ENCODE results near the gene ARL8B. TPM values are rescaled to one million over a fixed set of nuclear protein-coding genes. Genes with fewer than 3 reads are reported as not detected.
"Not testable (repeated sequence)": the region's sequence is repeated elsewhere in the genome, so short reads cannot be mapped to it uniquely, and the experiment has no call there.

ARL8B gene
- 10 to 100 TPM; 25.0 to 70.4 (median 31.6) TPM for polyA plus RNA-seq
- long read RNA-seq, donor 1, result 0 reads
- long read RNA-seq, donor 2, transcript ARL8B-201 (7 exons, 3,005 nt), result major isoform, 9 of 10 reads
- long read RNA-seq, donor 2, partial matches to known transcripts, result 0 of 10 reads
- long read RNA-seq, donor 2, other reads (novel, unspliced or antisense), result 0 of 10 reads
- long read RNA-seq, donor 3, transcript ARL8B-201 (7 exons, 3,005 nt), result major isoform, 18 of 31 reads
- long read RNA-seq, donor 3, partial matches to known transcripts, result 9 of 31 reads
- long read RNA-seq, donor 3, other reads (novel, unspliced or antisense), result 0 of 31 reads
- long read RNA-seq, donor 4, result 0 reads
- long read RNA-seq, donor 5, transcript ARL8B-201 (7 exons, 3,005 nt), result major isoform, 6 of 7 reads
- long read RNA-seq, donor 5, partial matches to known transcripts, result 0 of 7 reads
- long read RNA-seq, donor 5, other reads (novel, unspliced or antisense), result 0 of 7 reads
- long read RNA-seq, donor 6, transcript ARL8B-201 (7 exons, 3,005 nt), result major isoform, 24 of 33 reads
- long read RNA-seq, donor 6, partial matches to known transcripts, result 6 of 33 reads
- long read RNA-seq, donor 6, other reads (novel, unspliced or antisense), result 0 of 33 reads
- long read RNA-seq, donor 7, result 0 reads
- long read RNA-seq, donor 8, partial matches to known transcripts, result 0 of 3 reads
- long read RNA-seq, donor 8, other reads (novel, unspliced or antisense), result 0 of 3 reads
- long read RNA-seq, donor 9, transcript ARL8B-201 (7 exons, 3,005 nt), result major isoform, 6 of 6 reads
- long read RNA-seq, donor 9, partial matches to known transcripts, result 0 of 6 reads
- long read RNA-seq, donor 9, other reads (novel, unspliced or antisense), result 0 of 6 reads
- long read RNA-seq, donor 10, transcript ARL8B-201 (7 exons, 3,005 nt), result major isoform, 26 of 38 reads
- long read RNA-seq, donor 10, partial matches to known transcripts, result 11 of 38 reads
- long read RNA-seq, donor 10, other reads (novel, unspliced or antisense), result 0 of 38 reads

DNA sequence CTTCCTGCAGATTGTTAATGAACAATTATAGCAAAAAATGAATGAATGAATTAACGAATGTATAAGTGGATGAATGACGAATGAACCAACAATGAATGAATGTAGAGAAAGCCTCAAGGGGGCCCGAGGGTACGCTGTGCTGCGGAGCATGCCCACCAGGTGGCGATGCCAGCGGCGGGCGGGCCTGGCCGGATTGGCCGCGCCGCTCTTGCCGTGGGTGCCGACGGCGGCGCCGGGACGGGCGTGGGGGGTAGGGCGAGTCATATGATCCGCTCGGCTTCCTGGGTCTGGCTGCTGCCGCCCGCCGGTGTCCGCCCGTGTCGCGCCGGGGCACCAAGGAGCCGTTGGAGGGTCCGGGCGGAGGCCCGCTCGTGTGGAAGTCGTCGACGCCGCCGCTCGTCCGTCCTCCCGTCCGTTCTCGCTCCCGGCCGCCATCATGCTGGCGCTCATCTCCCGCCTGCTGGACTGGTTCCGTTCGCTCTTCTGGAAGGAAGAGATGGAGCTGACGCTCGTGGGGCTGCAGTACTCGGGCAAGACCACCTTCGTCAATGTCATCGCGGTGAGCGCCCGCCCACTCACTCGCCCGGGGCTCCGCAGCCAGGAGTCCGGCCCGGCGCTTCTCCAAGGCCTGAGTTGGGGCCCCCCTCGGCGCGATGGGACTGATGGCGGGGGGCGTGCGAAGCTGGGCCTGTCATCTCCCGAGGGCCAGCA, at the start of gene ARL8B:
Gene ARL8B, plus strand, starts transcription at position 263 of the 711 bp plus-strand sequence. Its CDS starts 174 bp downstream, at position 437.
- FAIRE-seq (no peak), DNase-seq (peak; percentile 81 to 94)
- Histone ChIP-seq H3K27ac (ENCODE audit: low read depth in 1 of 3, low read length in 2 of 3) (peak within 1 kb of the TSS; percentile 72 to 96 (median 88)), H3K4me3 (ENCODE audit: low read depth in 1 of 3, low read length in 3 of 3) (peak within 1 kb of the TSS; percentile 97 to 100 (median 99)), H3K27me3 (ENCODE audit: control insufficient read depth in 3 of 3, insufficient read depth in 3 of 3, low read length in 3 of 3) (no peaks in the 10 kb centered on the region), H3K9me3 (ENCODE audit: control insufficient read depth in 2 of 2, insufficient read depth in 1 of 2, low read depth in 1 of 2, low read length in 1 of 2) (no peaks in the 10 kb centered on the region), H3K36me3 (ENCODE audit: control insufficient read depth in 3 of 3, insufficient read depth in 2 of 3, low read depth in 1 of 3, low read length in 3 of 3) (peaks cover 0 to 6% (median 0%) of the 10 kb centered on the region in 3 donors), H3K4me1 (ENCODE audit: control insufficient read depth in 3 of 3, insufficient read depth in 2 of 3, low read depth in 1 of 3, low read length in 2 of 3) (peaks cover 2 to 10% (median 4%) of the 10 kb centered on the region in 3 donors)
- 0% methylated on average over 56 to 74 of the region's 74 CpGs for WGBS, 3 donors

DNA sequence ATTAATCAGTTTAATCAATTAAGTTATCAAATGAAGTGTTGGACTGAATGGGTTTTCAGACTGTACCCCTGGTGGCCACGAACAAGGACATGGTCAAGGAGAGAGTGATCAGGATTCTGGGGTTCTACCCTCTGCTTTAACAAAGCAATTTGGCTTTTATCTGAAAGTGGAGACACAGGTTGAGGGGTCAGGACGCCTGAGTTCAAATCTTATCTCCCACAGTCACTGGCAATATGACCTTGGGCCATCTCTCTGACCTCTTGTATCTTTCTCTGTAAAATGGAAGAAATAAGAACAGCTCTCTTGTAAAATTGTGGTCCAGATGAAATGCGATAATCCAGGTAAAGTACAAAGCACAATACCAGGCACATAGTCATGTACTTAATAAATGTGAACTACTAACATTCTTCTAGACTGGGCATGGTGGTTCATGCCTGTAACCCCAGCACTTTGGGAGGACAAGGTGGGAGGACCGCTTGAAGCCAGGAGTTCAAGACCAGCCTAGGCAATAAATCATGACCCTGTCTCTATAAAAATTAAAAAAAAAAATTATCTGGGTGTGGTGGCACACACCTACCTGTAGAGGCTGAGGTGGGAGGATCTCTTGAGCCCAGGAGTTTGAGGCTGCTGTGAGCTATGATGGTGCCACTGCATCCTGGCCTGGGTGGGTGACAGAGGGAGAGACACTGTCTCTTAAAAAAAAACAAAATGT, 48.6 kb upstream of the ARL8B start:
- FAIRE-seq (no peak), DNase-seq (no peak)
- no peak overlapping the region for H3K27ac ChIP-seq (ENCODE audit: low read depth in 1 of 3, low read length in 2 of 3)
- H3K36me3 ChIP-seq (ENCODE audit: control insufficient read depth in 3 of 3, insufficient read depth in 2 of 3, low read depth in 1 of 3, low read length in 3 of 3), result no peaks in the 10 kb centered on the region
- H3K27me3 ChIP-seq (ENCODE audit: control insufficient read depth in 3 of 3, insufficient read depth in 3 of 3, low read length in 3 of 3), result peaks cover 0 to 4% (median 0%) of the 10 kb centered on the region in 3 donors
- WGBS, 3 donors, result 45 to 75% (median 52%) methylated on average over 4 of the region's 4 CpGs
- H3K4me1 ChIP-seq (ENCODE audit: control insufficient read depth in 3 of 3, insufficient read depth in 2 of 3, low read depth in 1 of 3, low read length in 2 of 3), result no peaks in the 10 kb centered on the region
- no peaks in the 10 kb centered on the region for H3K9me3 ChIP-seq (ENCODE audit: control insufficient read depth in 2 of 2, insufficient read depth in 1 of 2, low read depth in 1 of 2, low read length in 1 of 2)
- H3K4me3 ChIP-seq (ENCODE audit: low read depth in 1 of 3, low read length in 3 of 3), result no peak overlapping the region

DNA sequence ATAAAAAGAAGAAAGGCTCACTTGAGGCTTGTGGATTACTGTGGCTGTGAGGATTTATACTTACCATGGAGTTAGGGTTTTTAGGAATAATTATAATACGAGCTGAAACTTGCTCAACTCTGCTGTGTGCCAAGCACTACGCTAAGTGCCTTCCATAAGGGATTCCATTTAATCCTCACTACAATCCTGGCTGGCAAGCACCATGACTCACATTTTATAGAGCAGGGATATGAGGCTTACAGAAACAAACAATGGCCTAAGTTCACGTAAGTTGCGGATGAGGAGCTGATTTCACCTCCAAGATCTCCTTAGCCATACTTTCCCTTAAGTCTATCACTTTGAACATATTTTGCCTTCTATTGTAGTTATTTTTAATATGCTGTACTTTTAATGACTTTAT, 43.9 kb upstream of the ARL8B start:
- WGBS, 3 donors, result 61 to 73% (median 69%) methylated on average over 4 of the region's 4 CpGs
- no peaks in the 10 kb centered on the region for H3K27me3 ChIP-seq (ENCODE audit: control insufficient read depth in 3 of 3, insufficient read depth in 3 of 3, low read length in 3 of 3)
- DNase-seq (no peak), FAIRE-seq (no peak)
- H3K9me3 ChIP-seq (ENCODE audit: control insufficient read depth in 2 of 2, insufficient read depth in 1 of 2, low read depth in 1 of 2, low read length in 1 of 2), result no peaks in the 10 kb centered on the region
- no peaks in the 10 kb centered on the region for H3K36me3 ChIP-seq (ENCODE audit: control insufficient read depth in 3 of 3, insufficient read depth in 2 of 3, low read depth in 1 of 3, low read length in 3 of 3)
- H3K4me1 ChIP-seq (ENCODE audit: control insufficient read depth in 3 of 3, insufficient read depth in 2 of 3, low read depth in 1 of 3, low read length in 2 of 3), result no peaks in the 10 kb centered on the region
- no peak overlapping the region for H3K27ac ChIP-seq (ENCODE audit: low read depth in 1 of 3, low read length in 2 of 3)
- no peak overlapping the region for H3K4me3 ChIP-seq (ENCODE audit: low read depth in 1 of 3, low read length in 3 of 3)

- Histone ChIP-seq H3K27ac (ENCODE audit: low read depth in 1 of 3, low read length in 2 of 3) (no peak overlapping the region), H3K4me1 (ENCODE audit: control insufficient read depth in 3 of 3, insufficient read depth in 2 of 3, low read depth in 1 of 3, low read length in 2 of 3) (no peaks in the 10 kb centered on the region), H3K4me3 (ENCODE audit: low read depth in 1 of 3, low read length in 3 of 3) (no peak overlapping the region), H3K27me3 (ENCODE audit: control insufficient read depth in 3 of 3, insufficient read depth in 3 of 3, low read length in 3 of 3) (no peaks in the 10 kb centered on the region), H3K9me3 (ENCODE audit: control insufficient read depth in 2 of 2, insufficient read depth in 1 of 2, low read depth in 1 of 2, low read length in 1 of 2) (no peaks in the 10 kb centered on the region), H3K36me3 (ENCODE audit: control insufficient read depth in 3 of 3, insufficient read depth in 2 of 3, low read depth in 1 of 3, low read length in 3 of 3) (no peaks in the 10 kb centered on the region)
- 71 to 90% (median 79%) methylated on average over 3 of the region's 3 CpGs for WGBS, 3 donors
- DNase-seq (no peak), FAIRE-seq (no peak)
Observed at GRCh38 chr3:5079761-5080160, 42.3 kb upstream of the ARL8B start.

GRCh38 chr3:5080779-5081550, 41.1 kb upstream of the ARL8B start:
- no peaks in the 10 kb centered on the region for H3K9me3 ChIP-seq (ENCODE audit: control insufficient read depth in 2 of 2, insufficient read depth in 1 of 2, low read depth in 1 of 2, low read length in 1 of 2)
- H3K4me1 ChIP-seq (ENCODE audit: control insufficient read depth in 3 of 3, insufficient read depth in 2 of 3, low read depth in 1 of 3, low read length in 2 of 3), result no peaks in the 10 kb centered on the region
- no peak overlapping the region for H3K4me3 ChIP-seq (ENCODE audit: low read depth in 1 of 3, low read length in 3 of 3)
- H3K36me3 ChIP-seq (ENCODE audit: control insufficient read depth in 3 of 3, insufficient read depth in 2 of 3, low read depth in 1 of 3, low read length in 3 of 3), result no peaks in the 10 kb centered on the region
- 79 to 91% (median 83%) methylated on average over 15 of the region's 15 CpGs for WGBS, 3 donors
- no peaks in the 10 kb centered on the region for H3K27me3 ChIP-seq (ENCODE audit: control insufficient read depth in 3 of 3, insufficient read depth in 3 of 3, low read length in 3 of 3)
- no peak for FAIRE-seq
- H3K27ac ChIP-seq (ENCODE audit: low read depth in 1 of 3, low read length in 2 of 3), result no peak overlapping the region
- no peak for DNase-seq

DNA sequence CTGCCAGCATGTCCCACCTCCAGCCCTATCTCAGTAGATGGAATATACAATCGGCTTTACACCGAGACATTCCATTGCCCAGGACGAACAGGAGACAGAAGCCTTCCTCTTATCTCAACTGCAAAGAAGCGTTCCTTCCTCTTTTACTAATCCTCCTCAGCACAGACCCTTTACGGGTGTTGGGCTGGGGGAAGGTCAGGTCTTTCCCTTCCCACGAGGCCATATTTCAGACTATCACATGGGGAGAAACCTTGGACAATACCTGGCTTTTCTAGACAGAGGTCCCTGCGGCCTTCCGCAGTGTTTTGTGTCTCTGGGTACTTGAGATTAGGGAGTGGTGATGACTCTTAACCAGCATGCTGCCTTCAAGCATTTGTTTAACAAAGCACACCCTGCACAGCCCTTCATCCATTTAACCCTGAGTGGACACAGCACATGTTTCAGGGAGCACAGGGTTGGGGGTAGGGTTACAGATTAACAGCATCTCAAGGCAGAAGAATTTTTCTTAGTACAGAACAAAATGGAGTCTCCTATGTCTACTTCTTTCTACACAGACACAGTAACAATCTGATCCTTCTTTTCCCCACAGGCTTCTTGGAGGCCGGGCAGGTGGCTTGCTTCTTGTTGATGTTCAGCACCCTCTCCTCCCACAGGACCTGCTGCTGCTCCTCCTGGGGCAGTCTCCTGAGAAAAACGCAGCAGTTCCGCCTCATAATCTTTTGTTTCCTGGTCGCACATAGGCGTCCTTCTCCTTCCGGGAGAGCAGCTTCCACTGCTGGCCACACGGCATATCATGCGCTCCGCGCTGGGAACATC, 39.9 kb upstream of the ARL8B start:
- H3K27me3 ChIP-seq (ENCODE audit: control insufficient read depth in 3 of 3, insufficient read depth in 3 of 3, low read length in 3 of 3); H3K27ac ChIP-seq (ENCODE audit: low read depth in 1 of 3, low read length in 2 of 3); FAIRE-seq; H3K9me3 ChIP-seq (ENCODE audit: control insufficient read depth in 2 of 2, insufficient read depth in 1 of 2, low read depth in 1 of 2, low read length in 1 of 2); H3K36me3 ChIP-seq (ENCODE audit: control insufficient read depth in 3 of 3, insufficient read depth in 2 of 3, low read depth in 1 of 3, low read length in 3 of 3); H3K4me3 ChIP-seq (ENCODE audit: low read depth in 1 of 3, low read length in 3 of 3); DNase-seq; H3K4me1 ChIP-seq (ENCODE audit: control insufficient read depth in 3 of 3, insufficient read depth in 2 of 3, low read depth in 1 of 3, low read length in 2 of 3): not testable (repeated sequence)
- 62 to 66% (median 65%) methylated on average over 18 of the region's 18 CpGs for WGBS, 3 donors

GRCh38 chr3:5082789-5083115, 39.3 kb upstream of the ARL8B start:
- no peaks in the 10 kb centered on the region for H3K36me3 ChIP-seq (ENCODE audit: control insufficient read depth in 3 of 3, insufficient read depth in 2 of 3, low read depth in 1 of 3, low read length in 3 of 3)
- no peak overlapping the region for H3K4me3 ChIP-seq (ENCODE audit: low read depth in 1 of 3, low read length in 3 of 3)
- DNase-seq (no peak), FAIRE-seq (no peak)
- H3K4me1 ChIP-seq (ENCODE audit: control insufficient read depth in 3 of 3, insufficient read depth in 2 of 3, low read depth in 1 of 3, low read length in 2 of 3), result no peaks in the 10 kb centered on the region
- 84 to 97% (median 90%) methylated on average over 7 of the region's 7 CpGs for WGBS, 3 donors
- no peaks in the 10 kb centered on the region for H3K27me3 ChIP-seq (ENCODE audit: control insufficient read depth in 3 of 3, insufficient read depth in 3 of 3, low read length in 3 of 3)
- no peaks in the 10 kb centered on the region for H3K9me3 ChIP-seq (ENCODE audit: control insufficient read depth in 2 of 2, insufficient read depth in 1 of 2, low read depth in 1 of 2, low read length in 1 of 2)
- no peak overlapping the region for H3K27ac ChIP-seq (ENCODE audit: low read depth in 1 of 3, low read length in 2 of 3)

All from small intestine (tissue), 16 donors.